IMR-90 (cell line): ENCODE results near the gene MSH5. TPM values are rescaled to one million over a fixed set of nuclear protein-coding genes. Genes with fewer than 3 reads are reported as not detected.

ENCODE experiments used
- ATAC-seq: fragments of 200-7000 bp; cut with Tn5 transposase; 2 replicates; pipeline ENCODE4 v1.9.1; 2020; ENCODE audit warnings: low read depth, mild to moderate bottlenecking, moderate library complexity
- BruUV-seq: library from RNA; stranded (reverse); fragments of 400-500 nt; replicated peaks from 2 replicates; lab custom pipeline; 2021; lab: Mats Ljungman, UMichigan
- CTCF ChIA-PET: fragments of 300-600 bp; formaldehyde crosslinking; extraction: SDS; loops from one replicate; lab custom pipeline; 2021; ENCODE audit warnings: antibody characterized with exemption; lab: Yijun Ruan, JAX
- POLR2A ChIA-PET: fragments of 300-600 bp; sonication (Branson Sonifier 250); formaldehyde crosslinking; loops from one replicate; lab custom pipeline; 2022; ENCODE audit warnings: antibody characterized with exemption; ENCODE audit not compliant: unreplicated experiment; lab: Charles Lee
- DNase-seq: peaks from one replicate; pipeline ENCODE4 v3.0.0; 2013
- H2AFZ ChIP-seq: replicated peaks from 2 replicates; pipeline ENCODE3; 2013; ENCODE audit warnings: low read length, mild to moderate bottlenecking; ENCODE audit not compliant: poor library complexity
- H2AK5ac ChIP-seq: 2 replicates; pipeline ENCODE4 v1.6.1; 2013; ENCODE audit warnings: low read depth, low read length, inconsistent platforms
- H2AK9ac ChIP-seq: replicated peaks from 2 replicates; pipeline ENCODE3; 2013; ENCODE audit warnings: mild to moderate bottlenecking, low read depth, low read length, moderate library complexity; ENCODE audit not compliant: poor library complexity
- H2BK120ac ChIP-seq: 2 replicates; pipeline ENCODE4 v1.6.1; 2013; ENCODE audit warnings: low read depth, low read length, inconsistent platforms
- H2BK15ac ChIP-seq: 3 replicates; pipeline ENCODE4 v1.6.1; 2013; ENCODE audit warnings: low read depth, low read length, inconsistent platforms
- H2BK20ac ChIP-seq: 2 replicates; pipeline ENCODE4 v1.6.1; 2013; ENCODE audit warnings: low read depth, mild to moderate bottlenecking, inconsistent platforms, low read length, moderate library complexity
- H2BK5ac ChIP-seq: 2 replicates; pipeline ENCODE4 v1.6.1; 2013; ENCODE audit warnings: mild to moderate bottlenecking, low read depth, low read length, inconsistent platforms; ENCODE audit not compliant: poor library complexity, severe bottlenecking
- H3K14ac ChIP-seq: replicated peaks from 2 replicates; pipeline ENCODE4 v1.6.1; 2013; ENCODE audit warnings: low read depth, low read length, inconsistent platforms
- H3K18ac ChIP-seq: 2 replicates; pipeline ENCODE4 v1.6.1; 2013; ENCODE audit warnings: low read depth, low read length, control low read depth
- H3K23ac ChIP-seq: 2 replicates; pipeline ENCODE4 v1.6.1; 2013; ENCODE audit warnings: low read depth, low read length, inconsistent platforms
- H3K27ac ChIP-seq: 2 replicates; pipeline ENCODE4 v1.5.1; 2013; ENCODE audit warnings: mild to moderate bottlenecking, control low read depth, low read length; ENCODE audit not compliant: insufficient read depth
- H3K27me3 ChIP-seq: 2 replicates; pipeline ENCODE4 v1.6.1; 2013; ENCODE audit warnings: low read length; ENCODE audit not compliant: control insufficient read depth, insufficient read depth
- H3K36me3 ChIP-seq: 2 replicates; pipeline ENCODE4 v1.6.1; 2013; ENCODE audit warnings: low read length, mixed read lengths; ENCODE audit not compliant: control insufficient read depth, insufficient read depth
- H3K4ac ChIP-seq: 2 replicates; pipeline ENCODE4 v1.6.1; 2013; ENCODE audit warnings: low read depth, low read length, inconsistent platforms
- H3K4me1 ChIP-seq: 2 replicates; pipeline ENCODE4 v1.6.1; 2013; ENCODE audit warnings: low read length, mixed read lengths; ENCODE audit not compliant: control insufficient read depth, insufficient read depth
- H3K4me2 ChIP-seq: 2 replicates; pipeline ENCODE4 v1.6.1; 2013; ENCODE audit warnings: low read depth, mild to moderate bottlenecking, control low read depth, low read length, moderate library complexity
- H3K4me3 ChIP-seq: 2 replicates; pipeline ENCODE4 v1.5.1; 2013; ENCODE audit warnings: low read depth, mild to moderate bottlenecking, control low read depth, low read length, moderate library complexity; ENCODE audit not compliant: insufficient read depth
- H3K56ac ChIP-seq: 2 replicates; pipeline ENCODE4 v1.6.1; 2013; ENCODE audit warnings: low read length, inconsistent platforms; ENCODE audit not compliant: insufficient read depth; ENCODE audit errors: extremely low read depth
- H3K79me1 ChIP-seq, 2 experiments: 2 replicates each; pipeline ENCODE4 v1.6.1; 2013; ENCODE audit warnings: low read length in 2 of 2, inconsistent platforms in 1 of 2, low read depth in 1 of 2
- H3K9ac ChIP-seq: 2 replicates; pipeline ENCODE4 v1.6.1; 2013; ENCODE audit warnings: low read depth, low read length, control low read depth
- H3K9me1 ChIP-seq: 2 replicates; pipeline ENCODE4 v1.6.1; 2013; ENCODE audit warnings: low read length, inconsistent platforms; ENCODE audit not compliant: insufficient read depth
- H3K9me3 ChIP-seq: 2 replicates; pipeline ENCODE4 v1.6.1; 2013; ENCODE audit warnings: low read length; ENCODE audit not compliant: control insufficient read depth, insufficient read depth
- H4K20me1 ChIP-seq: 2 replicates; pipeline ENCODE4 v1.6.1; 2013; ENCODE audit warnings: low read length, inconsistent platforms; ENCODE audit not compliant: insufficient read depth
- H4K5ac ChIP-seq: 2 replicates; pipeline ENCODE4 v1.6.1; 2013; ENCODE audit warnings: mild to moderate bottlenecking, low read depth, low read length, control low read depth
- H4K8ac ChIP-seq, 2 experiments: 2 replicates each; pipeline ENCODE4 v1.6.1; 2013; ENCODE audit warnings: low read depth in 2 of 2, low read length in 2 of 2, control low read depth in 1 of 2, inconsistent platforms in 1 of 2
- H4K91ac ChIP-seq: 2 replicates; pipeline ENCODE4 v1.6.1; 2013; ENCODE audit warnings: low read depth, low read length, inconsistent platforms; ENCODE audit not compliant: insufficient read depth
- CEBPB ChIP-seq: IDR thresholded peaks from 2 replicates; pipeline ENCODE4 v1.6.1; 2012; ENCODE audit warnings: low read depth, low read length, improper control_type of control experiment
- MAFK ChIP-seq: IDR thresholded peaks from 2 replicates; pipeline ENCODE4 v1.6.1; 2012; ENCODE audit warnings: low read depth, low read length, improper control_type of control experiment
- MAZ ChIP-seq: IDR thresholded peaks from 2 replicates; pipeline ENCODE4 v1.6.1; 2012; ENCODE audit warnings: low read depth, mild to moderate bottlenecking, low read length, improper control_type of control experiment, moderate library complexity, borderline replicate concordance
- NFE2L2 ChIP-seq: fragments of 150-350 bp; IDR thresholded peaks from 2 replicates; pipeline ENCODE4 v1.6.1; 2016; ENCODE audit warnings: low read depth, mild to moderate bottlenecking, low read length
- POLR2A ChIP-seq: IDR thresholded peaks from 2 replicates; pipeline ENCODE4 v1.6.1; 2012; ENCODE audit warnings: mild to moderate bottlenecking, low read depth, low read length
- RAD21 ChIP-seq: IDR thresholded peaks from 2 replicates; pipeline ENCODE4 v1.6.1; 2012; ENCODE audit warnings: low read length, improper control_type of control experiment
- RCOR1 ChIP-seq: IDR thresholded peaks from 2 replicates; pipeline ENCODE4 v1.6.1; 2012; ENCODE audit warnings: mild to moderate bottlenecking, low read length, improper control_type of control experiment; ENCODE audit not compliant: insufficient replicate concordance
- RFX5 ChIP-seq: IDR thresholded peaks from 2 replicates; pipeline ENCODE4 v1.8.0; 2012; ENCODE audit warnings: low read depth, mild to moderate bottlenecking, low read length, moderate library complexity
- SMC3 ChIP-seq: fragments of 150-350 bp; IDR thresholded peaks from 2 replicates; pipeline ENCODE4 v1.6.1; 2016; ENCODE audit warnings: low read depth, mild to moderate bottlenecking, antibody characterized with exemption, low read length, moderate library complexity
- WGBS, 2 experiments: methylation state at CpG; one replicate each; pipeline versions ENCODE4 v1.1.5 to v1.1.7; 2013; ENCODE audit warnings: missing lambda C conversion rate in 2 of 2; ENCODE audit not compliant: insufficient read length in 1 of 2; ENCODE audit errors: extremely low coverage in 2 of 2; 5-methylcytosine and 5-hydroxymethylcytosine counted together
- dilution Hi-C: fragments of 300-500 bp; cut with HindIII; formaldehyde crosslinking; loops from one replicate; pipeline ENCODE4 v1.14.3; 2018; ENCODE audit warnings: low sequenced_read_pairs; ENCODE audit not compliant: unreplicated experiment
- in situ Hi-C: fragments of 300-500 bp; cut with MboI; formaldehyde crosslinking; loops from 3 replicates; pipeline ENCODE4 v1.14.3; 2019; ENCODE audit warnings: low sequenced_read_pairs, inconsistent platforms, mixed read lengths
- intact Hi-C: fragments of 100-400 bp; cut with micrococcal nuclease; formaldehyde crosslinking; loops from 2 replicates; pipeline ENCODE4 v1.10.0; 2022
- polyA plus RNA-seq, 3 experiments: library from polyadenylated mRNA; depleted of rRNA; stranded (reverse); fragments of >200 nt; gene quantifications; 2 replicates each; pipeline ENCODE4 v1.2.3, GENCODE V29; 2012; ENCODE audit warnings: low replicate concordance in 1 of 3
- total RNA-seq: library from RNA; depleted of rRNA; stranded (reverse); fragments of >200 nt; gene quantifications from 2 replicates; pipeline ENCODE4 v1.2.3, GENCODE V29; 2012
- TF ChIP-seq, protein P1 (sequence below): fragments of 150-350 bp; IDR thresholded peaks from 2 replicates; pipeline ENCODE4 v1.6.1; 2017; ENCODE audit warnings: mild to moderate bottlenecking, antibody characterized with exemption, low read length, low read depth
- TF ChIP-seq, protein P2 (sequence below): fragments of 150-350 bp; IDR thresholded peaks from 2 replicates; pipeline ENCODE4 v1.6.1; 2016; ENCODE audit warnings: low read depth, mild to moderate bottlenecking, low read length, moderate library complexity, borderline replicate concordance

Gene MSH5
- total and polyA plus RNA-seq, 2 of the 4 experiments (the other 2 are of a cell fraction), result 5.6 to 15.7 TPM

DNA sequence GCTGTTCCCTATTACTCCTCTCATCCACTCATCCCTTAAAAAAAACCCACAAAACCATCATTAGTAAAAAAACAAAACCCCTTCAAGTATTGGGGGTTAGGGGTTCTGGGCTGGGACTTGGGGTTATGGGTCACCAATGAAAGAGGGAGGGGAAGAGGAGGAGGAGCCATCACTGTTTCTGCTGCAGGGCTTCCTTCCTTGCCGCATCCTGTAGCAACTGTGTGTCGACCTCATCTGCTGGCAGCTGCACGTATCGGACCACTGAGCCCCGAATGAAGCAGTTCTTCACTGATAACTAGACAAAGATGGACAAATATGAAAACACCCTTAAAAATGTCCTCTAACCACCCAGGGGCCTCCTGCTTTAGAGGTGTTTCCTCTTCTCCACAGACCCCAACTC lies 57.8 kb downstream of the MSH5 start:
- H3K4ac ChIP-seq, result no peak overlapping the region

More for the DNA sequence above, 57.8 kb downstream of the MSH5 start:
- no peak overlapping the region for H2BK5ac ChIP-seq
- no peak overlapping the region for H3K18ac ChIP-seq
- no CpG with 5 or more reads among the region's 5 CpGs for WGBS, 2 experiments
- no TSS peak for BruUV-seq
- H3K36me3 ChIP-seq, result peaks cover 4% of the 10 kb centered on the region
- H4K5ac ChIP-seq, result no peak overlapping the region
- H3K9ac ChIP-seq, result no peak overlapping the region
- H3K27me3 ChIP-seq, result no peaks in the 10 kb centered on the region
- H2BK15ac ChIP-seq, result no peak overlapping the region
- no peaks in the 10 kb centered on the region for H4K20me1 ChIP-seq
- ChIA-PET CTCF (no interaction called here), POLR2A (no interaction called here)
- H3K4me1 ChIP-seq, result no peaks in the 10 kb centered on the region; the same call in 1 of the 2 replicates
- H3K14ac ChIP-seq, result no peak overlapping the region
- H3K4me3 ChIP-seq, result no peak overlapping the region
- no peak overlapping the region for H2AK9ac ChIP-seq
- TF ChIP-seq, protein P1, sequence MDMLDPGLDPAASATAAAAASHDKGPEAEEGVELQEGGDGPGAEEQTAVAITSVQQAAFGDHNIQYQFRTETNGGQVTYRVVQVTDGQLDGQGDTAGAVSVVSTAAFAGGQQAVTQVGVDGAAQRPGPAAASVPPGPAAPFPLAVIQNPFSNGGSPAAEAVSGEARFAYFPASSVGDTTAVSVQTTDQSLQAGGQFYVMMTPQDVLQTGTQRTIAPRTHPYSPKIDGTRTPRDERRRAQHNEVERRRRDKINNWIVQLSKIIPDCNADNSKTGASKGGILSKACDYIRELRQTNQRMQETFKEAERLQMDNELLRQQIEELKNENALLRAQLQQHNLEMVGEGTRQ, result no peak
- TF ChIP-seq POLR2A (no peak), RAD21 (no peak), RFX5 (no peak), RCOR1 (no peak), SMC3 (no peak), NFE2L2 (no peak), MAFK (no peak), MAZ (no peak), CEBPB (no peak)
- TF ChIP-seq, protein P2, sequence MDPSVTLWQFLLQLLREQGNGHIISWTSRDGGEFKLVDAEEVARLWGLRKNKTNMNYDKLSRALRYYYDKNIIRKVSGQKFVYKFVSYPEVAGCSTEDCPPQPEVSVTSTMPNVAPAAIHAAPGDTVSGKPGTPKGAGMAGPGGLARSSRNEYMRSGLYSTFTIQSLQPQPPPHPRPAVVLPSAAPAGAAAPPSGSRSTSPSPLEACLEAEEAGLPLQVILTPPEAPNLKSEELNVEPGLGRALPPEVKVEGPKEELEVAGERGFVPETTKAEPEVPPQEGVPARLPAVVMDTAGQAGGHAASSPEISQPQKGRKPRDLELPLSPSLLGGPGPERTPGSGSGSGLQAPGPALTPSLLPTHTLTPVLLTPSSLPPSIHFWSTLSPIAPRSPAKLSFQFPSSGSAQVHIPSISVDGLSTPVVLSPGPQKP, result no peak
- in situ Hi-C loops, result no loop called here
- no peak overlapping the region for H3K27ac ChIP-seq
- dilution Hi-C loops, result no loop called here
- no peak for ATAC-seq
- no peak overlapping the region for H2BK20ac ChIP-seq
- H2AFZ ChIP-seq, result no peak overlapping the region
- H3K9me1 ChIP-seq, result no peaks in the 10 kb centered on the region
- no peaks in the 10 kb centered on the region for H3K9me3 ChIP-seq
- no peak overlapping the region for H2BK120ac ChIP-seq
- H3K23ac ChIP-seq, result no peak overlapping the region
- DNase-seq, result no peak
- intact Hi-C loops, result no loop called here
- peaks cover 0 to 30% of the 10 kb centered on the region in 2 experiments for H3K79me1 ChIP-seq
- no peak overlapping the region for H4K91ac ChIP-seq
- H2AK5ac ChIP-seq, result no peak overlapping the region
- no peak overlapping the region for H4K8ac ChIP-seq
- no peak overlapping the region for H3K56ac ChIP-seq
- no peak overlapping the region for H3K4me2 ChIP-seq
